Fibroblast of skin of abdomen (primary cell): ENCODE data around the gene EXOC4.
"Not testable (repeated sequence)": the region's sequence is repeated elsewhere in the genome, so short reads cannot be mapped to it uniquely, and the experiment has no call there.

Experiments used
- DNase-seq: peaks from one replicate; pipeline ENCODE4 v3.0.0-alpha.2; 2013

EXOC4 gene

DNA sequence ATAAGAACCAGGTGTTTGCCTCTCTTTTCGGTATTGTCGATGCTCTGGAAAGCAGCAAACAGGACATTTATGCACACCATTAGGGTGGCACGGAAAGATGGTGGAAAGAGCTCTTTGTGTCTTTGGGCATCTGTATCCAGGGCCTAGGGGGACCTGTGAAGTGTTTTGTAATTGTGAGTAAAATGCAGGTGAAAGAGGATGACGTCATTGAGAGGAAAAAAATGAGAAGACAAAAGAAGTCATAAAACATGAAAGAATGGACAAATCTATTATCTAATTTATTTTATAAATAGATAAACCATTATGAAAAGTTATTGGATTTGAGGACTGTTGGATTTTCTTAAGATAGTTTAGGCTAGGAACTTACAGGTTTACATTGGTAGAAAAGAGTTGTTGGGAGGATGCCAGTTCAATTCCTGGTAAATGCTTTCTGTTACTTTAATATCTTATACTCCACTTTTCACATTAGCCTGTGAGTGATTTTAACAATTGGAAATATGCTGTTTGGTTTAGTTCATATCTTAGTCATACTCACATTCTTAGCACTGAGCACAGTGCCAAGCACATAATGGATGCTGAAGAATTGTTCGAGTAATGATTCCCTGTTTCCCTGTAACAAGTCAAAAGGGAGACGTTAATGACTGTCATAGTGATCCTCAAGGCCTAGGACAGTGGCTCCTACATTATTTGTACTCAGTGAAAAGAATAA is 62.6 kb downstream of the EXOC4 start:
- peak; percentile 69 for DNase-seq

DNA sequence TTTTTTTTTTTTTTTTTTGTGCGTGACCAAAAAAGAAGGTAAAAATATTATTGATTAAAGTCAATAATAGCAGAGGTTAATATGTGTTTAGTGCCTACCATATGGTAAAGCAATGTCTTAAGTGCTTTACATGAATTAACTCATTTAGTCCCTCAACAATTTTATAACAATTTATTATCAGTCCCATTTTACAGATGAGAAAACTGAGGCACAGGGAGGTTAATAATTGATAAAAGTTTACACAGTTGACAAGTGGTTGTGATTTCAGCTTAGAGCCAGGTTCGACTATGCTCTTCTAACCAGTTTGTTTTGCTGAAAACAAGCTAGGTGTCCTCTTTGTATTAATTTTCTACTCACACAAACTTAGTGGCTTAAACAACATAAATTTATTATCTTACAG is 67.0 kb downstream of the EXOC4 start:
- no peak for DNase-seq

DNA sequence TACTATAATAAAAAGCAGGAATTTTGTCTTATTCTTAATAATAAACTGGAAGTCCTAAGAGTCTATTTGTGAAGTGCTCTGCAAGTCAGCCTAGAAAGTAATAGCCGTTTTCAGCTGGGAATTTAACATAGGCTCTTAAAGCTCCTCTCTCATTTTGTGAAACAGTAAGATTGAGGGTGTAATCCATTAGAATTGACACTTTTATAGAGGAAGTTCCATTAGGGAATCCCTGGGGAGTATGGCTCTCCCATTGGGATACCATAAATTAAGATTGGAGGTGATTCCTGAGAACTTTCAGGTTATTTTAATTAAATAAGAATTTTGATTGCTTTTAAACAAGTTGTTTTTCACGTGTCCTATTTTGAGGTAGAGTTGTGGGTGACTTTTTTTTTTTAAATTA is 68.0 kb downstream of the EXOC4 start:
- DNase-seq = no peak

DNA sequence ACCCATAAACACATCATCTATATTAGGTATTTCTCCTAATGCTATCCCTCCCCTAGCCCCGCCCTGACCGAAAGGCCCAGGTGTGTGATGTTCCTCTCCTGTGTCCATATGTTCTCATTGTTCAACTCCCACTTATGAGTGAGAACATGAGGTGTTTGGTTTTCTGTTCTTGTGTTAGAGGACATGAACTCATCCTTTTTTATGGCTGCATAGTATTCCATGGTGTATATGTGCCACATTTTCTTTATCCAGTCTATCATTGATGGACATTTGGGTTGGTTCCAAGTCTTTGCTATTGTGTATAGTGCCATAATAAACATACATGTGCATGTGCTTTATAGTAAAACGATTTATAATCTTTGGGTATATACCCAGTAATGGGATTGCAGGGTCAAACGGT is 68.5 kb downstream of the EXOC4 start:
- DNase-seq = not testable (repeated sequence)

DNA sequence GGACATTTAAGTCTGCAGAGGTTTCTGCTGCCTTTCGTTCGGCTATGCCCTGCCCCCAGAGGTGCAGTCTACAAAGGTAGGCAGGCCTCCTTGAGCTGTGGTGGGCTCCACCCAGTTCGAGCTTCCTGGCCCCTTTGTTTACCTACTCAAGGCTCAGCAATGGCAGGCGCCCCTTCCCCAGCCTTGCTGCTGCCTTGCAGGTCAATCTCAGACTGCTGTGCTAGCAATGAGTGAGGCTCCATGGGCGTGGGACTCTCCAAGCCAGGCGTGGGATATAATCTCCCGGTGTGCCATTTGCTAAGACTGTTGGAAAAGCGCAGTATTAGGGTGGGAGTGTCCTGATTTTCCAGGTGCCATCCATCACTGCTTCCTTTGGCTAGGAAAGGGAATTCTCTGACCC is 73.9 kb downstream of the EXOC4 start:
- DNase-seq = not testable (repeated sequence)

DNA sequence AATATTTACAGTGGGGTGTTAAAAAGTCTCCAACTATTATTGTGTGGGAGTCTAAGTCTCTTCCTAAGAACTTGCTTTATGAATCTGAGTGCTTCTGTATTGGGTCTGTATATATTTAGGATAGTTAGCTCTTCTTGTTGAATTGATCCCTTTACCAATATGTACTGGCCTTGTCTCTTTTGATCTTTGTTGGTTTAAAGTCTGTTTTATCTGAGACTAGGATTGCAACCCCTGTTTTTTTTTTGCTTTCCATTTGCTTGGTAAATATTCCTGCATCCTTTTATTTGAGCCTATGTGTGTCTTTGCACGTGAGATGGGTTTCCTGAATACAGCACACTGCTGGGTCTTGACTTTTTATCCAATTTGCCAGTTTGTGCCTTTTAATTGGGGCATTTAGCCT is 75.1 kb downstream of the EXOC4 start:
- DNase-seq = not testable (repeated sequence)

DNA sequence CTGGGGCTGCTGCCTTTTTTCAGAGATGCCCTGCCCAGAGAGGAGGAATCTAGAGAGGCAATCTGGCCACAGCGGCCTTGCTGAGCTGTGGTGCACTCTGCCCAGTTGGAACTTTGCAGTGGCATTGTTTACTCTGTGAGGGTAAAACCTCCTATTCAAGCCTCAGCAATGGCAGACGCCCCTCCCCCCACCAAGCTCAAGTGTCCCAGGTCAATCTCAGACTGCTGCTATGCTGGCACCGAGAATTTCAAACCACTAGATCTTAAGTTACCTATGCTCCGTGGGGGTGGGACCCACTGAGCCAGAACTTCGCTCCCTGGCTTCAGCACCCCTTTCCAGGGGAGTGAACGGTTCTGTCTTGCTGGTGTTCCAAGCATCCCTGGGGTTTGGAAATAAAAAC is 77.2 kb downstream of the EXOC4 start:
- DNase-seq = no peak

DNA sequence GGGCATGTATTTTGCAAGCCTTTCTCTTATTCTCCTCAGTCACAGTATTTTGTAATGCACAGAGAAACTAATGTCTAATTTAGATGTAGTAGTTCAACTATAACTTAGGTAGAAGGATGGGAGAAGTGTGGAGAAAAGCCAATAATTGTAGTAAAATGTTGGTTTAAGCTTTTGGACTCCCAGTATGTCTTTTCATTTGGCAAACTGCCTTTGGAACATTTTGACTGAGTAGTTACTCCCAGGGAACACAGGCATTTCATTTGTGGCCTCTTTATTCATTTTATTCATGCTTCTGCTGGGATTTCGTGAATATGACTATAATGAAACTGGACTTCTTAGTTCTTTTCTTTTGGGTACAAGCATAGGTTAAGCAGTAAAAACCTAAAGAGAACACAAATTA is 79.0 kb downstream of the EXOC4 start:
- peak; percentile 16 for DNase-seq

DNA sequence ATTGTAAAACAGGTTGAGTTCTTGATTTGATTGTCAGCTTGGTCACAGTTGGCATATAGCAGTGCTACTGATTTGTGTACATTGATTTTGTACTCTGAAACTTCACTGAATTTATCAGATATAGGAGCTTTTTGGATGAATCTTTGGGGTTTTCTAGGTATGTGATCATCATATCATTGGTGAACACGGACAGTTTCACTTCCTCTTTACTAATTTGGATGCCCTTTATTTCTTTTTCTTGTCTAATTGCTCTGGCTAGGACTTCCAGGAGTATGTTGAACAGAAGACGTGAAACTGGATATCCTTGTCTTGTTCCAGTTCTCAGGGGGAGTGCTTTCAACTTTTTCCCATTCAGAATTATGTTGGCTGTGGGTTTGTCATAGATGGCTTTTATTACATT is 86.9 kb downstream of the EXOC4 start:
- DNase-seq = no peak

DNA sequence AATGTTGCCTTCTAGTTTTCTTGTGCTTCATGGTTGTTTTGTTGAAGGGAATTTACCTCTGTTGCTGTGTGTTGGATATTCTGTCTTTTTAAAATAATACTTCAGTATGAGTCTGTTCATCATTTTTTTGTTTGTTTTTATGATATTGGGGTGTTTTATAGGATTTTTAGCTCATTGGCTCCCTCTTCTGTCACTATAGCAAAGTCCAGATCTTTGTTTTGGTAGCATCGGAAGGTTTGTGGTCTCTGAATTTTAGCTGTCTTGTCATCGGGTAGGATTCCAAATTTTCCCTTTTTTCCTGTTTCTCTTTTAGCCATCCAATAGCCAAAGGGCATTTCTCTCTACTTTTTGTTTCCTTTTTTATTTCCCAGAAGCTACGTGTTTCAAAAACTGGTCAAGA is 91.4 kb downstream of the EXOC4 start:
- DNase-seq = no peak

DNA sequence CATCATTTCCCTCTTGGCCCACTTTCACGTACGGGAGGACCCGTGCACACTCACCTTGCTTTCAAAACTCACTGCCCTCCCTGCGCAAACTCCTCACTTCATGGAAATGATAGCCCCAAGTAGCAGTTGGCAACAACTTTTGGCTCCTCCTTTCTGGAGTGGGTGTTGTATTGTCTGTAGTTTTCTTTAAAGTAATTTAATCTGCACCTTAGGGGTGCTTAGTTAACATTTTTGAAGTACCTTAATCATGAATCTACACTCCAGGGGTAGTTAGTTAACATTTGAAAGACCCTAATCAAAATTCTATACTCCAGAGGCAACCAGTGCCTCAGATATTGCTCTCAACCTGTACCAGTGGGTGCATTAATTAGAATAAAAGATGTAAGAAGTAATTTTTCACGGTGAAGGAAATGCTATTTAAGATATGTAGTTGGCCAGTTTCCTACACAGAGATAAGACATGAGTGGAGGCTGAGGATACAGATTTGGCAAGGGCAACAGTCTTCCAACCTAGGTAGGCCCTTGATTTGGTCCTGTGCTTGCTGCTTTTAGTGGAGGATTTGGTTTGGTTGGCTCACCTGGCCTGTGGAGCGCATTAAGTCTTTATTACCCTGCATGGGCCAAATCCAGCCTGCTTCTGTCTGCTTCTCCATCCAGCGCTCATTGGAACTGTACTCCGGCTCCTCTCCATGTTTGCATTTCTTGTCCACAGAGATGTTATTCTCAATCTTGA is 93.0 kb downstream of the EXOC4 start:
- DNase-seq = no peak

DNA sequence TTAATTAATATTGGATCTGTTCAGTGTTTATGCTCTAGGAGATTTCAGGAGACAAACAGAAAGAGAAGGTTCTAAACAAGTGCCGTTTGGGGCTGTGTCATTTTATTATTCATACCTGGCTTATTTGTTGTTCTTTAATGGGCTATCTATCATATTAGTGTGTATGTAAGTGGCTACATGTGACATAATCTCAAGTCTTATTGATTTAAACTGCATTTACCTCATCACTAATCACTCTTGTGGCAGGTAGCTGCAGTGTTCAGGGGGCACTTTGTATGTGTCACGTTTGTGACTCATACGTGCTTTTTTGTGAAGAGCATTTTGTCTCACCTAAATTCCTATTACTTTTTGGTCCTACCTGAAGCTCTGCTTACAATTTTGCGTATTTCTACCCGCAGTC is 95.4 kb downstream of the EXOC4 start:
- DNase-seq = no peak

DNA sequence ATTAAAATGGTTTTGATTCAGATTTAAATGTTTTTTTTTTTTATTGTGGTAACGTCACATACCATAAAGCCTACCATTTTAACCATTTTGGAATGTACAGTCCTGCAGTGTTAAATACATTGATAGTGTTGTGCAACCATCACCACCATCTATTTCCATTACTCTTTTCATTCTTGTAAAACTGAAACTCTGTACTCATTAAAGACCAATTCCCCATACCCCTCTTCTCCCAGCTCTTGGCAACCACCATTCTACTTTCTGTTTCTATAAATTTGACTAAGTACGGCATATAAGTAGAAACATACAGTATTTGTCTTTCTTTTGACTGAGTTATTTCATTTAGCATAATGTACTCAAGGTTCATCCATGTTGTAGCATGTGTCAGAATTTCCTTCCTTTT is 96.2 kb downstream of the EXOC4 start:
- no peak for DNase-seq

DNA sequence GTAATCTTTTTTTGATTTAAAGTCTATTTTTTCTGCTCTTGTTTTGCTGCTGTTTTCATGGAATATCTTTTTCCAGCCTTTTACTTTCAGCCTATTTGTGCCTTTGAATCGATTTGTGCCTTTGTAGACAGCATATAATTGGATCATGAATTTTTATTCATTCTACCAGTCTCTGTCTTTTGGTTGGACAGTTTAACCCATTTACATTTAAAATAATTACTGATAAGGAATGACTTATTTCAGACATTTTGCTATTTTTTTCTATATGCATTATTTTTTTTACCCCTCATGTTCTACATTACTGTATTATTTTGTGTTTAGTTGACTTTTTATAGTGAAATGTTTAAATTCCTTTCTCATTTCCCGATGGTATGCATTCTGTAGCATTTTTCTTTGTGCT is 99.6 kb downstream of the EXOC4 start:
- no peak for DNase-seq

DNA sequence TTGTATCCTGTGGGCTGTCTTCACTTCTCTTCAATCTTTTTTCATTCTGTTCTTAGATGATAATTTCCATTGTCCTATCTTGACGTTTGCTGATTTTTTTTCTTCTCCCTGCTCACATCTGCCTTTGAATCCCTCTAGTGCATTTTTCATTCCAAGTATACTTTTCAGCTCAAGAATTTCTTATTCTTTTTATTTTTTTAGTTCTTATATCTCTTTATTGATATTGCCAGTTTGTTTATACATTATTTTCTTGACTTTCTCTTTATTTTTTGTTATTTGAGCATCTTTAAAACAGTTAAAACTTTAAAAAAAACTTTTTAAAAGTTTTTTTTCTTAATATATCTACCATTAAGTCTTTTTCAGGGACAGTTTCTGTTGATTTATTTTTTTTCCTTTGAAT is 100.9 kb downstream of the EXOC4 start:
- DNase-seq = no peak

DNA sequence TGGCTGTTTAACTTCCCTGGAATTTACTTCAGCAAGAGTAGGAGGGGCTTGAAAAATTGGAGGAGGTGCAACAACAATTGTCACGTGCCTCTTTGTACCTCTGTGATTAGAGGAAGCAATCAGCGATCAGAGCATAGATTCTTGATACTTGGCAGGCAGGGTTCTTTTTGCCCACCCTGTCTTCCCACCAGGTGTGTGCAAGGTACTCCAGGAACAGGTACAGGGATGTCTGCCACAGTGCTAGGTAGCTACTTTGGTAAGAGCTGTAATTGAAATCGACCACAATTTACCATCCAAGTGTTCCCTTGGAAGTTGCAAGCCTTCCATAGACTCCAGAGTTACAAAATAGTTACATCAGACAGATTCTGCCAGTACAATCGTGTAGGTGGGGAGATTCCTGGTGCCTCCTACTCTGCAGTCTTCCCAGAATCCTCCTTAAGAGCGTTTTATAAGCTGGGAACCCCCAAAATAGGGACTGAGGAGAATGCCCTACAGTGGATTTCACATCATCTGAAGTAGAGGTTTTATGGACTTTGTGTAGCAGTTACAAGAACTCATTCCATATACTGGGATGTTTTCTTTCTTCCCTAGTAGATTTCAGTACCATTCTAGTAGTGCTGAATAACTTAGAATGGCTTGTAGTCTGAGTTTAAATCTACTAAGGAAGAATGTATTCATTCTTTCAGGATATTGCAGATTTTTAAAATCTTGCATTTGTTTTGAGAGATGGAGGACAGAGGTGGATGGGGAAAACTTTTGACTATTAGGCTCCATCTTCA is 101.9 kb downstream of the EXOC4 start:
- DNase-seq = peak; percentile 64

DNA sequence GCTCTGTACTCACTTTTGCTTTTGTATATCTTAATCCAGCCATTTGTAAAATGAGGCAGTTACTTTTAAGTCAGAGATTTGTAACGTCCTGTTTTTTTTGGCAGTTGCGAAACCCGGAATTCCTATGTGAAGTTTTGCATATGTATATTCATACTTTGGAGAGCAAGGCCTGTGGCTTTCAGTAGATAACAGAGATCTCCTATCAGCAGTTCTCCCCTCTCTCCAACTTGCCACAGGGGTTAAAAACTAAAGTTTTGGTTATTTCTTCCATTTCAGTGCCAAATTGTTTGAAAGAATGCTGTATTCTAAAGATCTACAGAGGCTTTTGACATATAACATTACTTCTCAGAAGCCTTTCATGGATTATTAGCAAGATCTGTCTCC is 102.4 kb downstream of the EXOC4 start:
- peak; percentile 83 for DNase-seq

DNA sequence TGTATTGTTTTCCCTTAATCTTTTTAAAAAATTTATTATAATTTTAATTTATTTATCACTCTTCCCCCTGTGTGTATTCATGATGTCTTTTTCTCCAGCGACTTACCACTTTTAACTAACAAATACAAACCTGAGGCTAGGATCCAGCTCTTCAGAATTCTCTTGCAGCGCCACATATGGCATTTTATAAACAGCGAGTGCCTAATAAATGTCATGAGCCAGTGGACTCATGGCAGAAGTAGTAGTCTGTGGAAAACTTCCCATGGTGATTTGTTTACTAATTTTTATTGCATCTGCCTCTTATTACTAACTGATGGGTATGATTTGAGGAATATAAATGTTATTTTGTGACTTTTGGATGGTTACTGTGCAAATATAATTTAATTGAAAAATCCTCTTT is 102.9 kb downstream of the EXOC4 start:
- DNase-seq = no peak

DNA sequence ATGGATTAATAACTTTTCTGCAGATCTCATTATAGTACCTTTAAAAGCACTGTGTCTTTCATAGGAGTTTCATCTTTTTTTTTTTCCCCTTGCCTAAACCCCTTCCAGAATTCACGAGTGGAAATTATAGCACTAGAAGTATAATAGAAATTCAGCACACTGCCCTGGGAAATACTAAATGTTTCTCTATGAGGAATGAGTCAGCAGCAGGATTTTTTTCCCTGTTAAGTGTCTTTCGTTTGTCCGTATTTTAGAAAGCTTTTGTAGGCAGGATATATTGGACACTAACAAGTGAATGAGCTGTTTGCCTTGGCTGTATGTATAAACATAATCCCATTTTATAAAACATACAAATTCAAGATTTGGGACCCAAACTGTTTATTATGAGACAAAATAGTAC is 105.8 kb downstream of the EXOC4 start:
- no peak for DNase-seq

DNA sequence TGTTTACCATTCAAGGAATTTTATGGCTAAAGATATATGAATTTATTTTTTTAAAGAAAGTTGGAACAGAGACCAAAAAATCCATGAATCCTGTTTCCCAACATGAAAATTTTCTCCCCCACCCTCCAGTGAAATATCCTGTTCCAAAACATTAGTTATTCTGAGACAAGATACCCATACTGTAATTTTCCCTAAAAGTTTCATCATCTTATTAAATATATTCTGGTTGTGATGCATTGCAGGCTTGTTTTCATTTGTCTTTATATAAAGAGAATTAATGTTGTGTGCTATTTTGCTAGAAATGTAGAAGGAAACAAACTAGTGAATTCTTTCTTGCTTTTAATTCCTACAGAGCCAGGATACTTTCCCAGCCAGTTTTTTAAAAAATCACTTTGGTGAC is 106.6 kb downstream of the EXOC4 start:
- no peak for DNase-seq

DNA sequence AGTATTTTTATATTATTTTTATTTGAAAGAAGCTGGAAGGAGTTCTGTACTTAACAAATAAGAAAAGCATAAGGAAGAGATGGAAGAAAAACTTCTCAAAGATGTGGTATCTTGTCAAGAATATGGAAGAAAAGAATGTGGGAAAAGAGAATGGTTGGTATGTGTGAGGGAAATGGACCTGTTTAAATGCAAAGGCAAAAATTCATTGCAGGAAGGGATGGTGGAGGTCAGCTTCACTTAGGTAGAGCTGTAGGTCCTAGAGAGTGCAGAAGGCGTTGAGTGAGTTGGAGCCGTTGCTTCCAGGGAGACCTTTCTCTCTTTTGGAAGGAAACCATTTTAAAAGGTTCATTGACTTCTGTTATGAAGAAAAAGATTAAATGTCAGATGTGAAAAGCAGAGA is 107.3 kb downstream of the EXOC4 start:
- DNase-seq = no peak

DNA sequence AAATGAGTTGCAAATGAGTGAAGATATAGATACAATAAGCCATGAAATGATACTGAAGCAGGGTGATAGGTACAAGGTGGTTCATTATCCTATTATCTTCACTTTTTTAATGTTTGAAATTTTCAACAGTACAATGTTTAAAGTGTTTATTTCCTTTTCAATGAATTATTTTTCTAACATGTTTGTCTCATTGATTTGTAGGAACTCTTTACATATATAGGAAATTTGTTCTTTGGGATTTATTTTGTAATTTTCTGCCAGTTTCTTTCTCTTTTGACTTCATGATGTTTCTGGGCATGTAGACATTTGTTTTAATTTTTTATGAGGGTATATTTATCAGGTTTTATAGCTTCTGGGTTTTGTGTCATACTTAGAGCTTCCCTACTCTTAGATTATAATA is 108.9 kb downstream of the EXOC4 start:
- no peak for DNase-seq

DNA sequence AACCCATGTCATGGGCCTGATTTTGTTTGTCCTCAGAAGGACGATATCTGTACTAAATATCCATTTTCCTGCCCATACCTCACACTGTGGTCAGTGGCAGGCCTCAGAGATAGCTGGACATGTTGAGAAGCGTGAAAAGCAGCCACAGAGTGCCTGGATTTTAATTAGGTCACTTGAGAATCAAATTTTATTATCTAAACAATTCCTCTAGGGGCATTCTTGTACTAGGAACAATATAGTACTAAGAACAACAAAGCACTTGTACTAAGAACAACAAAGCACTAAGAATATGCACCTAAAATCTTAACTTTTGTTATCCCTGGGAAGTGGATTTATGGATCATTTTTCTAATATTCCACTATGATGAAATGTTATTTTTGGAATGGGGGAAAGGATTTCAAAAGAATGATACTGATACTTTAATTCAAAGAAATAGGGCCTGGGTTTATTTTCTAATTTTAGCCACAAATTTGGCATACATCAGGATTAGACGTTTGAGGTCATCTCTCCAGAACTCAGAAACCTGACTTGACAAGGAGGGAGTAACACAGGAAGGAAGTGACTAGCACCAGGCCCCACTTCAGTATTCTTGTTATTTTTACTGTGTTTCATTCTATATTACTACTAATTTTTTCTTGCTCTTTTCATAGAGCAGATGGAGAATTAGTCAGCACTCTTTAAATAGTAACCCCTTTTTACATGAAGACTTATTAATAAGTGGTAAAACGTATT is 112.2 kb downstream of the EXOC4 start:
- peak; percentile 56 for DNase-seq
